Measurements from ENCODE around the gene SHC1. TPM values are rescaled to one million over a fixed set of nuclear protein-coding genes. Genes with fewer than 3 reads are reported as not detected.

The SHC1 gene
- total RNA-seq, 1 donor from 2014 or later, result 43.3 TPM

DNA sequence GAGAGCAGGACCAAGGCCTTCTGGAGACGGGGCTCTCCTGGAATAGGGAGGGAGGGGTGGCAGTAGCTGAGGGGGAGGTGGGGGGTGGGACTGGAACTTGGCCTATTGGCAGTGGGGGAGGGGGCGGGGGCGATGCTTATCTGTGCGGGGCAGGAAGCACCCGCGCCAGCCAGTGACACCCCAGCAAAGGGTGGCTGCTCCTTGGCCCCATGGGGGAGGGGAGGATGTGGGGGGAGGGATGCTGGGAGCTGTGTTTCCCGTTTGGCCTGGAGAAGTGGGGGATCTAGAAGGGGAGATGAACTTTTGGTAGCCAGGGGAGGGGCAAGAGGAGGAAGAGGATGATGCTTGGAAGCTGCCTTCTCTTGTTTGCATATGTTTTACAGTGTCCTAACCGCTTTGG lies 43.1 kb upstream of the SHC1 start:
- TF ChIP-seq, protein P1, sequence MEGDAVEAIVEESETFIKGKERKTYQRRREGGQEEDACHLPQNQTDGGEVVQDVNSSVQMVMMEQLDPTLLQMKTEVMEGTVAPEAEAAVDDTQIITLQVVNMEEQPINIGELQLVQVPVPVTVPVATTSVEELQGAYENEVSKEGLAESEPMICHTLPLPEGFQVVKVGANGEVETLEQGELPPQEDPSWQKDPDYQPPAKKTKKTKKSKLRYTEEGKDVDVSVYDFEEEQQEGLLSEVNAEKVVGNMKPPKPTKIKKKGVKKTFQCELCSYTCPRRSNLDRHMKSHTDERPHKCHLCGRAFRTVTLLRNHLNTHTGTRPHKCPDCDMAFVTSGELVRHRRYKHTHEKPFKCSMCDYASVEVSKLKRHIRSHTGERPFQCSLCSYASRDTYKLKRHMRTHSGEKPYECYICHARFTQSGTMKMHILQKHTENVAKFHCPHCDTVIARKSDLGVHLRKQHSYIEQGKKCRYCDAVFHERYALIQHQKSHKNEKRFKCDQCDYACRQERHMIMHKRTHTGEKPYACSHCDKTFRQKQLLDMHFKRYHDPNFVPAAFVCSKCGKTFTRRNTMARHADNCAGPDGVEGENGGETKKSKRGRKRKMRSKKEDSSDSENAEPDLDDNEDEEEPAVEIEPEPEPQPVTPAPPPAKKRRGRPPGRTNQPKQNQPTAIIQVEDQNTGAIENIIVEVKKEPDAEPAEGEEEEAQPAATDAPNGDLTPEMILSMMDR (IDR thresholded peaks at IDR 0.05; ENCODE audit: unreplicated experiment), result no peak
- peaks cover 3% of the 10 kb centered on the region for H3K4me1 Mint-ChIP-seq (ENCODE audit: low read depth)
- H3K27me3 Mint-ChIP-seq, result no peaks in the 10 kb centered on the region
- no peaks in the 10 kb centered on the region for H3K9me3 Mint-ChIP-seq (ENCODE audit: low read depth)
- H3K4me3 Mint-ChIP-seq (ENCODE audit: low read depth), result no peak overlapping the region
- H3K36me3 Mint-ChIP-seq (ENCODE audit: insufficient read depth), result peaks cover 3% of the 10 kb centered on the region
- no peak for DNase-seq (ENCODE audit: low spot score, unreplicated experiment)
- no peak overlapping the region for H3K27ac Mint-ChIP-seq

DNA sequence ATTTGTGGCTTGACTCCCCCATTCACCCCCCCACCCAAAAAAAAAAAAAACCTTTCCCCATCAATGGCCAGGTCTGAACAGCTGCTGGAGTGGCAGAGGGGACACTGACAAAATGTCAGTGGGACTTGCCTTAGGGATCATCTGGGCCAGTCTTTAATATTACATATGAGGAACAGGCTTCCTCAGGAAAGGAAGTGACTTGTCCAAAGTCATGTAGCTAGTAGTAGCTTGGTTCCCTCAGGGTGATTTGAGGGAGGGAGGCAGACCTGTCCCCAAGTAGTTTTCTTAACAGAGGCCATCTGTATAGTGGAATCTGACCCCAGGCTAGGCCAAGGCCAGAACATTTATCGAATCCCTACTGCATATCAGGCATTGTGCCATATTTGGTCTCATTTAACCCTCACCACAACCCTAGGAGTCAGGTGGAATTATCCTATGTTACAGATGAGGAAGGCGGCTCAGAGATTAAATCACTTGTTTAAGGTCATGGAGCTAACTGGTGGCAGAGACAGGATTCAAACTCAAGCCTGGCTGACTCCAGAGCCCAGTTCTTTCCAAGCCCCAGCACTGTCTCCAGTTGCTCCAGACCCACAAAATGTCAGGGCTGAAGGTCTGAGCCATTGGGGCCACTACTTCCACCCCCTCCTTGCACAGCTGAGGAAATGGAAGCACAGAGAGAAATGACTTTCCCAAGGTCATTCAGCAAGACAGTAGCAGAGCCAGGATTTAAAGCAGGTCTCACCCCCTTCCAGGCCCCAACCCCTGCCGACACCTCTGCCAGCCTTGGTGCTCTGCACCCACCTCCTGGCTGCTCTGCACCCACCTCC lies 42.4 kb upstream of the SHC1 start:
- peaks cover 5% of the 10 kb centered on the region for H3K4me1 Mint-ChIP-seq (ENCODE audit: low read depth)
- no peaks in the 10 kb centered on the region for H3K9me3 Mint-ChIP-seq (ENCODE audit: low read depth)
- no peak for DNase-seq (ENCODE audit: low spot score, unreplicated experiment)
- TF ChIP-seq, protein P1 (IDR thresholded peaks at IDR 0.05; ENCODE audit: unreplicated experiment), result no peak
- no peaks in the 10 kb centered on the region for H3K27me3 Mint-ChIP-seq
- H3K4me3 Mint-ChIP-seq (ENCODE audit: low read depth), result no peak overlapping the region
- peak overlapping the region; percentile 42 for H3K27ac Mint-ChIP-seq
- peaks cover 3% of the 10 kb centered on the region for H3K36me3 Mint-ChIP-seq (ENCODE audit: insufficient read depth)

DNA sequence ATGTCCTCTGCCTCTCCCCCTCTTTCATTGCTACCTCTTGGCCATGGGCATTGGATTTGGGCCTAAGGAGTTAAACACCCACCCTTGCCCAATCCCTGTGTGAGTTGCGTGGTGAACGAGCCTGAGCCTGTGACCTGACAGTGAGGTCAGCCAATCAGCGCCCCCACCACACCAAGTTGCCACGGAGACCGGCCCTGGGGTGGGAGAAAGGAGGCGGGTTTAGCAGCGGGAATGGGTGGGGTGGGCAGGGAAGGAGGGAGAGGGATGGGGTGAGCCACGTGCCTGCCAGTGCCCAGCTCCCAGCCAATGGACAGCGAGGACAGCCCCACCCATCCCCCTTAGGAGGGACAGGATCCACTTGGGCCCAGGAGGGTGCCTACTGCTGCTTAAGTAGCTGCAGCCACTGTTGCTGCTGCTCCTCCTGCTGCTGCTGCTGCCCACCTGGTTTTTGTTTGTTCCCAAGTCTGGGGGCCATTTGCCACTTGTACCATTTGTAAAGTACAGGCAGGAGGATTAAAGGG lies 41.5 kb upstream of the SHC1 start:
- Mint-ChIP-seq H3K4me3 (ENCODE audit: low read depth) (no peak overlapping the region), H3K27ac (no peak overlapping the region), H3K36me3 (ENCODE audit: insufficient read depth) (peaks cover 3% of the 10 kb centered on the region), H3K9me3 (ENCODE audit: low read depth) (no peaks in the 10 kb centered on the region), H3K4me1 (ENCODE audit: low read depth) (peaks cover 5% of the 10 kb centered on the region), H3K27me3 (no peaks in the 10 kb centered on the region)
- TF ChIP-seq, protein P1 (IDR thresholded peaks at IDR 0.05; ENCODE audit: unreplicated experiment), result no peak
- no peak for DNase-seq (ENCODE audit: low spot score, unreplicated experiment)

DNA sequence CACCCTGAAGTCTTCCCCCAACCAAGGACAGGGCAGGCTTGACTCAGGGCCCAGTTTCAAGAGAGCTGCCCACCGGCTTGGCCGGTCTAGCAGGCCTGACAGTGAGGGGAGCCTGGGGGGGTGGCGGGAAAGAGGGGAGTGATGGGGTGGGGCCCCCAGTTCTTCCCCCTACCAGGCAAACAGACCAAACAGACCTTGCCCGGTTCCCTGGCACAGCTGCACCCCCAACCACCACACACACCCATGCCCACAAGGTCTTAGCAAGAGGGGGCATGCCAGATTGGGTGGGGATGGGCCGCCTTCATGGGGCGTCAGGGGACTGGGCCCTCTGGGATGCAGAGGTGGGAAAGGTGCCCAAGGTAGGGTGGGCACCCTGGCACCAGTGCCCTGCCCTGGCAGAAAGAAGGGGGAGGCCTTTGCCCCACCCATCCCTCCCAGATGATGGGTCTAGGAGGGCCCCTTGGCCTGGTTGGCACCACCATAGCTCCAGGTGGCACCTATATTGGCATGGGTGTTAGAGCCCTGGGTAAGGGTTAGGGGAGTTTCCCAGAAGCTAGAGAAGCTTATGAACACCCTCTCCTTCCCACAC lies 41.0 kb upstream of the SHC1 start:
- H3K4me1 Mint-ChIP-seq (ENCODE audit: low read depth), result peaks cover 4% of the 10 kb centered on the region
- H3K9me3 Mint-ChIP-seq (ENCODE audit: low read depth), result no peaks in the 10 kb centered on the region
- peaks cover 3% of the 10 kb centered on the region for H3K36me3 Mint-ChIP-seq (ENCODE audit: insufficient read depth)
- no peak overlapping the region for H3K27ac Mint-ChIP-seq
- H3K27me3 Mint-ChIP-seq, result no peaks in the 10 kb centered on the region
- TF ChIP-seq, protein P1 (IDR thresholded peaks at IDR 0.05; ENCODE audit: unreplicated experiment), result no peak
- no peak for DNase-seq (ENCODE audit: low spot score, unreplicated experiment)
- H3K4me3 Mint-ChIP-seq (ENCODE audit: low read depth), result no peak overlapping the region

DNA sequence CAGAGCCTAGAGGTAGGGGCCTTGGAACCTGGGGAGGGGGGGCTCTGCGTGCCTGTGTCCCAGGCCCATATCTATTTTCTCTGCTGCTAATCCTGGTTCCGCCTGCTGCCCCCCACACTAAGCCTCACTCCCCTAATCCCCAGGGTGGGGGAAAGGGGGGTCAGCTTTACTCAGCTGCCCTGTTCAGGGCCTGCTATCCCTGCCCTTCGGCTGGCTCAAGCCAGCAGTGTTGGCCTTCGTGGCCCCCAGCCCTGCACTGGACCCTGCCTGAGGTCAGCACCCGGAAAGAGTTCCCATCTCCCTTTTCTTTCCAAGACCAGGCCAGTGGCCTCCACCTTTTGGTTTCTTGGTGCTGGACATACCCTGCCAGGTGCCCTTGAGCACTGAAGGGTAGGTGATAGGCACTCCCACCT lies 40.5 kb upstream of the SHC1 start:
- H3K4me3 Mint-ChIP-seq (ENCODE audit: low read depth), result no peak overlapping the region
- no peak overlapping the region for H3K27ac Mint-ChIP-seq
- no peak for DNase-seq (ENCODE audit: low spot score, unreplicated experiment)
- TF ChIP-seq, protein P1 (IDR thresholded peaks at IDR 0.05; ENCODE audit: unreplicated experiment), result no peak
- H3K4me1 Mint-ChIP-seq (ENCODE audit: low read depth), result peaks cover 6% of the 10 kb centered on the region
- H3K27me3 Mint-ChIP-seq, result no peaks in the 10 kb centered on the region
- no peaks in the 10 kb centered on the region for H3K9me3 Mint-ChIP-seq (ENCODE audit: low read depth)
- H3K36me3 Mint-ChIP-seq (ENCODE audit: insufficient read depth), result peaks cover 3% of the 10 kb centered on the region
